Tibial artery (tissue), 4 donors: ENCODE data around the gene GOLT1A.

Source experiments
- DNase-seq, 2 donors: peaks; one replicate each; pipeline ENCODE4 v3.0.0-alpha.2; 2019
- H3K27ac ChIP-seq, 2 donors: fragments of 200-600 bp; sonication (generic) in 1 of 2; 1 replicate in 1 of 2; 2 replicates in 1 of 2; pipeline ENCODE4 v1.5.1; 2018 to 2019; ENCODE audit warnings: mild to moderate bottlenecking in 1 of 2
- H3K27me3 ChIP-seq, 2 donors: fragments of 200-600 bp; sonication (generic) in 1 of 2; one replicate each; pipeline versions ENCODE4 v1.5.1 to v1.6.0; 2016 to 2019
- H3K36me3 ChIP-seq, 3 donors: fragments of 200-600 bp; sonication (generic) in 2 of 3; one replicate each; pipeline ENCODE4 v1.5.1; 2016 to 2019; ENCODE audit warnings: mild to moderate bottlenecking in 2 of 3
- H3K4me1 ChIP-seq, 4 donors: fragments of 200-600 bp; sonication (generic) in 2 of 4; 1 replicate in 3 of 4; 2 replicates in 1 of 4; pipeline ENCODE4 v1.5.1; 2016 to 2019
- H3K4me3 ChIP-seq, 2 donors: fragments of 200-600 bp; sonication (generic) in 1 of 2; 1 replicate in 1 of 2; 2 replicates in 1 of 2; pipeline ENCODE4 v1.5.1; 2018 to 2019; ENCODE audit warnings: mild to moderate bottlenecking in 2 of 2
- H3K9me3 ChIP-seq, 3 donors: fragments of 200-600 bp; sonication (generic) in 1 of 3; one replicate each; pipeline ENCODE4 v1.5.1; 2016 to 2019
- CTCF ChIP-seq, 2 experiments: fragments of 200-600 bp in 1 of 2; fragments of 450-650 bp in 1 of 2; IDR thresholded peaks; one replicate each; pipeline ENCODE4 v1.5.1; 2017 to 2019; ENCODE audit warnings: antibody characterized with exemption in 2 of 2, mild to moderate bottlenecking in 1 of 2, moderate library complexity in 1 of 2
- intact Hi-C: fragments of 100-400 bp; cut with DNase I; formaldehyde crosslinking; loops from one replicate; pipeline ENCODE4 v1.15.0; 2023; ENCODE audit warnings: low total_unique reads

The GOLT1A gene

GRCh38 chr1:204251926-204252689, 38.3 kb upstream of the GOLT1A start:
- Histone ChIP-seq H3K27me3 (no peaks in the 10 kb centered on the region), H3K4me3 (no peak overlapping the region), H3K4me1 (peaks cover 0 to 30% (median 13%) of the 10 kb centered on the region in 4 donors), H3K36me3 (peaks cover 0 to 34% (median 5%) of the 10 kb centered on the region in 3 donors), H3K9me3 (no peaks in the 10 kb centered on the region), H3K27ac (peak overlapping the region in 1 of 2 donors; percentile 38)
- intact Hi-C loops, result no loop called here
- DNase-seq, result no peak
- TF ChIP-seq CTCF (IDR thresholded peaks at IDR 0.05), result no peak

DNA sequence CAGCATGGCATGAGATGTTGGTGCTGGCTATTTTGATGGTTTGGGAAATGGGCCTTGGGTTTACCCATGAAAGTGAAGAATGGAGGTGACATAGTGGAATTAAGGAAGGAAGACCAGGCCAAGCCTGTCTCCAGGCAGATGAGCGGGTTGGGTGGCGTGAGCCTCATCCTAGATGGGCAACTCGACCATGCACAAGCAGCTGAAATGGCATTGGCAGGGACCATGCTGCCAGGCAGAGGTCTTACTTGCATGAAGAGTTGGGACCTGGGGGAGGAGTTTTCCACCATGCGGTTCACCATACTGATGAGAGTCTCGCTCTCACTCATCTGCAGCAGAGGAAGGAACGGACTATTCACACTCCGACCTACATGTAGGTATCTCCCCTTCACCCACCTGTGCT, 37.5 kb upstream of the GOLT1A start:
- no peaks in the 10 kb centered on the region for H3K9me3 ChIP-seq
- H3K27ac ChIP-seq, result peak overlapping the region in 1 of 2 donors; percentile 38
- no peaks in the 10 kb centered on the region for H3K27me3 ChIP-seq
- no peak for TF ChIP-seq CTCF (IDR thresholded peaks at IDR 0.05)
- intact Hi-C loops, result no loop called here
- DNase-seq, result no peak
- peaks cover 0 to 36% (median 5%) of the 10 kb centered on the region in 3 donors for H3K36me3 ChIP-seq
- no peak overlapping the region for H3K4me3 ChIP-seq
- peaks cover 0 to 28% (median 10%) of the 10 kb centered on the region in 4 donors for H3K4me1 ChIP-seq

DNA sequence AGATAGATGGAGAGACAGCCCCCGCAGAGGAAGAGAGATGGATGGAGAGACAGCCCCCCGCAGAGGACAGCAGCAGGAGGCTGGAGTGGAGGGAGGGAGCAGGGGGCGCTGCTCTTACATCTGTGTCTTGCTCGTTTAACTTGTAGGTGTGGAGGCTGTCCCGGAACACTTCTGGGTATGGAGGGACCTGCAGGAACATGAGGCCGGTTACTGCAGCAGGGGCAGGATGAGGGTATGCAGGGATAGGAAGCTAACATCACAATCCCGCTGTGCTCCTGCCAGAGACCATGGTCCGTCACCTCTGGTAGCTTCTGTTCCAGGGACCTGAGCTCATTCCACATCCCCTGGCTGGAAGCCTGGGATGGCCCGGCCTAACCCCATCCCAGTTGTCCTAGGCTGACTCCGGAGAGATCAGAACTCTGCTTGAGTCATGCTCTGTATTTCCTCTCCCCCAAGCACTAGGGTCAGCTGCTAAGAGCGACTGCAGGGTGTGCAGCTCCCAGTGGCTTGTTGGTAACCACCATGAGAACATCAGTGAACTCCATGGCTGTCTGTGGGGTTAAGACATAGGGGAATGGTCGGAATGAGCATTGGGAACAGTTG, 36.7 kb upstream of the GOLT1A start:
- Histone ChIP-seq H3K9me3 (no peaks in the 10 kb centered on the region), H3K27me3 (no peaks in the 10 kb centered on the region), H3K36me3 (peaks cover 0 to 43% (median 5%) of the 10 kb centered on the region in 3 donors), H3K4me1 (peaks cover 0 to 21% (median 8%) of the 10 kb centered on the region in 4 donors), H3K4me3 (no peak overlapping the region), H3K27ac (no peak overlapping the region)
- TF ChIP-seq CTCF (IDR thresholded peaks at IDR 0.05), result no peak
- intact Hi-C loops, result no loop called here
- no peak for DNase-seq

DNA sequence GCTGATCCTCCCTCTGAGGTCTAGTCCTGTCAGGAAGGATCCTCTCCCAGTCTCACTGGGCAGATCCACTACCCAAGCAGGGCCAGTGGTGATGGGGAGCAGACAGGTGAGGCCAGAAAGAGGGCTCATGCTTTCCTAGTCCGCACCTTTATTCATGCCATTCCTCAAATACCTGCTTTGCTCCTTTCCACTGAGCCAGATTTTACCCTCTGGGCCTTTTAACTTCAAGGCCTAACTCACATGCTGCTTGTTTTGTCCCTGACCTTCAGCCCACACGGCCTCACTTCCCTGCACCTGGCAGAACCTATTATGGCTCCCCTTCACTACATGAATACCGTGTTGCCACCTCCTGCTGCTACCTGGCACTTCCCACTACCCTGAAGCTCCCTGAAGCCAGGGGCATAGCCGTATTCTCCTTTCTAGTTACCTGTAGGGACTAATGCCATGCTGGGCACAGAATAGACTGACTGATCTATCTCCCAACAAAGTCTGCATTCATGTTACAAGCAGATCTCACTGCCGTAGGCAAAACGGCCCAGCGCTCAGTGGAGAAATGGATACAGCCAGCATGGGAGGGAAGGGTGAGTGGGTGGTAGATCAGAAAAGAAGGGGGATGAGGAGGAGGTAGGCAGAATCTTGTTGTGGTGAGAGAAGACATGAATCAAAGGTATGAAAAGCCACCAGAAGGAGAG, 36.1 kb upstream of the GOLT1A start:
- no peak overlapping the region for H3K4me3 ChIP-seq
- no peaks in the 10 kb centered on the region for H3K27me3 ChIP-seq
- peaks cover 0 to 50% (median 5%) of the 10 kb centered on the region in 3 donors for H3K36me3 ChIP-seq
- no peak for DNase-seq
- peaks cover 0 to 19% (median 5%) of the 10 kb centered on the region in 4 donors for H3K4me1 ChIP-seq
- TF ChIP-seq CTCF (IDR thresholded peaks at IDR 0.05), result no peak
- no peak overlapping the region for H3K27ac ChIP-seq
- intact Hi-C loops, result no loop called here
- no peaks in the 10 kb centered on the region for H3K9me3 ChIP-seq

GRCh38 chr1:204248954-204249353, 35.2 kb upstream of the GOLT1A start:
- TF ChIP-seq CTCF (IDR thresholded peaks at IDR 0.05), result no peak
- Histone ChIP-seq H3K27me3 (no peaks in the 10 kb centered on the region), H3K9me3 (no peaks in the 10 kb centered on the region), H3K27ac (no peak overlapping the region), H3K4me3 (no peak overlapping the region), H3K4me1 (peaks cover 0 to 17% (median 5%) of the 10 kb centered on the region in 4 donors), H3K36me3 (peaks cover 0 to 59% (median 5%) of the 10 kb centered on the region in 3 donors)
- intact Hi-C loops, result no loop called here
- no peak for DNase-seq
